Gastroesophageal sphincter (tissue), 3 donors: ENCODE data around the gene KIF20B.

Experiments used
- EP300 ChIP-seq: sonication (generic); formaldehyde crosslinking; IDR thresholded peaks from one replicate; pipeline ENCODE4 v1.6.1; 2017; ENCODE audit warnings: antibody characterized with exemption, mild to moderate bottlenecking
- TF ChIP-seq, protein P1 (sequence below), 4 experiments: fragments of 200-600 bp in 2 of 4; fragments of 450-650 bp in 2 of 4; sonication (generic) in 1 of 4; IDR thresholded peaks; one replicate each; pipeline ENCODE4 v1.5.1; 2017 to 2019; ENCODE audit warnings: antibody characterized with exemption in 4 of 4, mild to moderate bottlenecking in 2 of 4, moderate library complexity in 2 of 4

- TF ChIP-seq, protein P1, sequence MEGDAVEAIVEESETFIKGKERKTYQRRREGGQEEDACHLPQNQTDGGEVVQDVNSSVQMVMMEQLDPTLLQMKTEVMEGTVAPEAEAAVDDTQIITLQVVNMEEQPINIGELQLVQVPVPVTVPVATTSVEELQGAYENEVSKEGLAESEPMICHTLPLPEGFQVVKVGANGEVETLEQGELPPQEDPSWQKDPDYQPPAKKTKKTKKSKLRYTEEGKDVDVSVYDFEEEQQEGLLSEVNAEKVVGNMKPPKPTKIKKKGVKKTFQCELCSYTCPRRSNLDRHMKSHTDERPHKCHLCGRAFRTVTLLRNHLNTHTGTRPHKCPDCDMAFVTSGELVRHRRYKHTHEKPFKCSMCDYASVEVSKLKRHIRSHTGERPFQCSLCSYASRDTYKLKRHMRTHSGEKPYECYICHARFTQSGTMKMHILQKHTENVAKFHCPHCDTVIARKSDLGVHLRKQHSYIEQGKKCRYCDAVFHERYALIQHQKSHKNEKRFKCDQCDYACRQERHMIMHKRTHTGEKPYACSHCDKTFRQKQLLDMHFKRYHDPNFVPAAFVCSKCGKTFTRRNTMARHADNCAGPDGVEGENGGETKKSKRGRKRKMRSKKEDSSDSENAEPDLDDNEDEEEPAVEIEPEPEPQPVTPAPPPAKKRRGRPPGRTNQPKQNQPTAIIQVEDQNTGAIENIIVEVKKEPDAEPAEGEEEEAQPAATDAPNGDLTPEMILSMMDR (IDR thresholded peaks at IDR 0.05), result no peak
- TF ChIP-seq EP300, result no peak
Observed at GRCh38 chr10:89652806-89653370, 48.5 kb upstream of the KIF20B start.
